GM21526 (cell line): Measurements from ENCODE around the gene TGM1.

Source experiments
- ATAC-seq: cut with Tn5 transposase; IDR thresholded peaks from one replicate; pipeline ENCODE4 v1.9.1; 2021; ENCODE audit warnings: moderate library complexity; ENCODE audit not compliant: unreplicated experiment, low FRiP score

Gene TGM1

GRCh38 chr14:24292118-24292807 lies 29.3 kb upstream of the TGM1 start:
- ATAC-seq: no peak

GRCh38 chr14:24291446-24292117 lies 28.6 kb upstream of the TGM1 start:
- ATAC-seq: no peak

- ATAC-seq: no peak
Measured at GRCh38 chr14:24290746-24291145, 27.8 kb upstream of the TGM1 start.

GRCh38 chr14:24289649-24290280 lies 26.8 kb upstream of the TGM1 start:
- ATAC-seq: no peak

DNA sequence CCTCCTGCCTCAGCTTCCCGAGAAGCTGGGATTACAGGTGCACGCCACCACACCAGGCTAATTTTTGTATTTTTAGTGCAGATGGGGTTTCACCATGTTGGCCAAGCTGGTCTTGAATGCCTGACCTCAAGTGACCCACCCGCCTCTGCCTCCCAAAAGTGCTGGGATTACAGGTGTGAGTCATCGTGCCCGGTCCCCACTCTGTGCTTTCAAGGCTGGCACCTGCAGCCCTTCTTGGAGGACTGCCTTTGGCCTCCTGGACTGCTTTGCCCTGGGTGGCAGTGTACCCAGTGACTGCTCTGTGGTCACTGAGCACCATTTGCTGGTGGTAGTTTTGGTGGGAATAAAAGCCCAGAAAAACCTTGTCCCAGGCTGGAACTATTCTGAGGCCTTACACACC lies 24.0 kb upstream of the TGM1 start:
- ATAC-seq: no peak

DNA sequence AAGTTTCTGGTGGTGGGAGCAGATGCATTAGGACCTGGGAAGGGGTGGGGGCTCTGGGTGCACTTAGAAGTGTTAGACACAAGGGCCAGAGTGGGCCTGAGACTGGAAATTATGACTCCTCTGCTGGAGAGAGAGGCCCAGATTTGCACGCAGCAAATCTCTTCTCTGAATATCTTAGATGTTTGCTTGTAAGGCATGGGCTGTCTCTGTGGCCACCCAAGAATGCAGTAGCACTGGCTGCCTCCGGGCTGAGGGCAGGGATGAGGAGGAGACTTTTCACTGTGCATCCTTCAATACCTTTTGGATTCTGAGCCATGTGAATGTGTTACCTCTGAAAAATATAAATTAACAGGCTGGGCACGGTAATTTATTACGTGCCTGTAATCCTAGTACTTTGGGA lies 22.4 kb upstream of the TGM1 start:
- ATAC-seq: no peak

- no peak for ATAC-seq
Measured at GRCh38 chr14:24284501-24285035, 21.6 kb upstream of the TGM1 start.

DNA sequence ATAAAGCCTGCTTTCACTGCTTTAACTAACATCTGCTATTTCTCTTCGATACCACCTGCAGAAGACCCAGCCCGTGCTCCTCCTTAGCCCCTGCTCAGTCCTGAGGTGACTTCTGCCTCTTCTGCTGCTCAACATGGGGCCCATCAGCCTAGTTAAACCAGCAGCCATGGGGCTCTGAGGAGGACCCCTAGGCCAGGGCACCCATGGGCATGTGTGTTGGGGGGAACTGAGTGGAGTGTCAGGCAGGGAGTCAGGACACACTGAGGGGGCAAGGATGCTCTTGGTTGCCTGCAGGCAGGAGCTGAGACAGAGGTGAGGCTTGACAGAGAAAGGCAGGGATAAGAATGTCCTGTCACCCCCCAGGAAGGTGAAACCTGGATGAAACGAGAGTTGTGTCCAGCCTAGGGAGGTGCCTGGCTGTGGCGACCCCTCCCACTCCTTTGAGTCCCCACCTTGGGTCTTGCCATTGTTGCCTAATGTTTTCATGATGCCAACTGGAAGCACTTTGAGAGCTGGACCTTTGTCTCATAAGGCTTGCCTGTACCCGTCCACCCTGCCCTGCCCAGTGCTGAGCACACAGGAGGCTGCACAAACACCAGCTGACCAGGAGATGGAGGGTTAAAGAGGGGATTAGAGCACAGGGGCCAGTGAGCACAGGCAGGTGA lies 21.0 kb upstream of the TGM1 start:
- ATAC-seq: no peak

- no peak for ATAC-seq
Measured at GRCh38 chr14:24282736-24283135, 19.8 kb upstream of the TGM1 start.

GRCh38 chr14:24281636-24282035 lies 18.7 kb upstream of the TGM1 start:
- ATAC-seq: no peak

DNA sequence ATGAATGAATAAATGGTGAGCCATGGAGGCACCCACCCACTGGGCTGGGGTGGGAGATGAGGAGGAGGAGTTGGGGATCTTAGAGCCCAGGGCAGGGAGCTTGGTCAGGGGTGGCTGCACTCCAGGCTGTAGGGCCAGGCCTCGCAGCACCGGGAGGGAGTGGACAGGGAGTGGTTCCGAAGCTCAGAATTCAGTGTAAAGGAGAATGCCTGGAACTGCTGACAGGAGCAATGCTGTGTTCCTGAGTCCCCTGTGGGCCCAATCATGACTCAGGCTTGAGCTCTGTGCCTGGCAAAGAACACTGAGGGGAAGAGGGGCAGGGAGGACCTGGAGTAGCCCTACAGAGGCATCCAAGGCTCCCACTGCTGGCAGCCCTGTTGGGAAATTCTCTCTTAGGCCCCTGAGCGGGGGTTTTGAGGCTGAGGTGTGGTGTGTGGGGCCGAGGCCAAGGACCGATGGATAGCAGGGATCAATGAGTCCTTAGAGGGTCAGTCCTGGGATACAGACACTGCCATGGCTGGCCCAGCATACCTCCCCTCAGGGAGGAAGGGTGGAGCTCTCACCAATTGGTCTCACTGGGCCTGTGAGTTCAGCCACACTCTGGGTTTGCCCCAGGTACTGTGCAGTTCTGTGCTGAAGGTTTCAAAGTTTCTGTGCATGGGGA lies 18.0 kb upstream of the TGM1 start:
- ATAC-seq: no peak

GRCh38 chr14:24279301-24280186 lies 16.6 kb upstream of the TGM1 start:
- no peak for ATAC-seq

DNA sequence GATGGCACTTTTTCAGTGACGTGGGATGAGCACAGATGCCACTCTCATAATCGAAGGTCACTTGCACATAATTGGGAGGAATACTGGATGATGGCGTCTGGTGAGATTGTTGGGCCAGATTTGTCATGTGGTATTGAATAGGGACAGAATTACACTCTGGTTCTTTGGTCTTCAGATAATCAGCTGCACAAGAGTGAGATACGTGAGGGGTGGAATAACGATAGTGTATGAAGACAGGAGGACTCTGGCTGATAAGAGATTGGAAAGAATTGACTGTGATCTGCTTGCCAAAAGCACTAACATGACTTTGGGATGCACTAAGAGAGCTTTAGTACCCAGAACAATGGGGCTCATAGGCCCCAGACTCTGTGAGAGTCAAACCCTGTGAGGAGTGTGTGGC lies 15.4 kb upstream of the TGM1 start:
- ATAC-seq: no peak

DNA sequence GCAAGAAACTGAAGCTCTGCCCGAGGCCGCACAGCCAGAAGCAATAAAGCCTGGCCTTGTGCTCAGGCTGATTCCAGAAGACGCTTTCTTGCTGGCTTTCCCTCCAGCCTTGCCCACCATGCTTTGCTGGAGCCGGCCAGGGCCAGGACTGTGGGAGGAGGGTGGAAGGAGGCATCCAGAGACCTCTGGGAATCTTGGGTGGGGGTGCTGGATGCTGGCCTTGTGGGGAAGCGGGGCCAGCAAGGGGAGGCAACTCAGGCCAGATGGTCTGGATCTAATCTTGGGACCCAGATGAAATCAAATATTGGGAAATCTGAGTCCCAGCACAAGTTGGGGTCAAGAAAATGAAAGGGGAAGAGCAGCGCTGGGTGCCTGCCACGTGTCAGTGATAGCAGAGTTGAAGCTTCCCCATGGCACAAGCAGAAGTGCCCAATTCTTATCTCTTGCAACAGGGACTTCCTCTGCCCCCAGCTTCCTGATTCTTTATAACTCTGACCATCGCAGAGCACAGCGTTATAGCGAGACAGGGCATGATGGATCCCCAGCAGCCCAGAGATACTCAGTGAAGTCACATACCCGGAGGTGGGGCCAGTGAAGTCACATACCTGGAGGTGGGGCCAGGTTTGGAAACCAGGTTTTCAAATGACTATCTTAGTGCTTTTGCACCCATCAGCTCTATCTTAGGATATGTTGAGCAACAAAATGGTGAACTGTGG lies 14.8 kb upstream of the TGM1 start:
- no peak for ATAC-seq

DNA sequence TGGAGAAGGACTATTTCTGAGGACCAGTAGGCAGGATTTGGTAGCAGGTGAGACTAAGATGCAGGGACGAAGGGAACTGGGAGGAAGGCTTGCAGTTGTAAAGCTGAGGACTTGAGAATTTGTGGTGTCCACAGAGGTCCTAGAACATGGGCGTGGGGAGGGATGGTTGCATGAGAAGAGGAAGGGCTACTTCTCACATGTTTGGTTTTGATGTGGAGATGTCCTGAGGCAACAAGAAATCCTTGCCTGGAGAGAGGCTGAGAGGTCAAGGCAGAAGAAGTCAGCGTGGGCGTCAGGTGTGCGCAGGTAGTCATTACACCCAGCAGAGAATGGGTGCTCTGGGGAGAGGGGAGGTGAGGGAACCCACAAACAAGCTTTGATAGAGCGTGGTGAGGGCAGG lies 14.1 kb upstream of the TGM1 start:
- no peak for ATAC-seq

GRCh38 chr14:24274101-24274543 lies 11.1 kb upstream of the TGM1 start:
- ATAC-seq: peak; percentile 46

DNA sequence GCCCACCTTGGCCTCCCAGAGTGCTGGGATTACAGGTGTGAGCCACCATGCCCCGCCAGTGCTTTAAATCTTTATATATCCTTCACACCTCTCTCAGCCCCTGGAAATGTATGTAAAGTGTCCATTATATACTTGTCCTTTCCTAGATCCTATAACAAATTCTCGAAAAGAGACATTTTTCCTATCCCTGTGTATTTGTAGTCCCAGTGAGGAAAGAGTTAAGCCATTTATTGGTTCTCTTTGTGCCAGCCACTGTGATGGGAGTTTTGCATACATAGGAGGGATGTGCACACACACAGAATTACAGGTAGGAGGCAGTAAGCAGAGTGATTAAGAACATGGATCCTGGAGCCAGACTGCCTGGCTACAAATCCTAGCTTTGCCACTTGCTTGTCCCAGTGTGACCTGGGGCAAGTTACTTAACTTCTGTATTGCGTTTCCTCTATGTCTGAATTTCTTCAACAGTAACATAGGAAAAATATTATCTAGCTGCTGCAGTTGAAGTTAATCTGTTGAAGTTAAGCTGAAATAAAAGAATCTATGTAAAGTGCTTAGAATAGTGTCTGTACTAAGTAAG lies 10.5 kb upstream of the TGM1 start:
- no peak for ATAC-seq

DNA sequence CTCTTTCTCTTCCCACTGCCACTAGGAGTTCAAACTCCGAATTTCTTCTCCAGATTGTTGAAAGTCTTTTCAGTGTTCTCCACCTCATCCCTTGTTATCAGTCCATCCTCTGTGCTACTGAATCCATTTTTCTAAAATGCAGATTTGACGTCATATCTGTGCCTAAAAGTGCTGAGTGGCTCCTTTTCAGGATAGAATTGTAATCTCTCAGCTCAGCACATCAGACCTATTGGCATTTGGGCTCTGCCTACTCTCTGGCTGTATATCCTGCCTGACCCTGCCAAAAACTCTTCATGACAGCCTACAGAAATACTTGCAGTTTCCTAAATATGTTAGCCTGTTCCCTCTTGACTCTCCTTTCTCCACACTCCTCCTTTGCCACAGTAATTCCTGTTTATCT lies 9.5 kb upstream of the TGM1 start:
- ATAC-seq: no peak

GRCh38 chr14:24271834-24272263 lies 8.9 kb upstream of the TGM1 start:
- no peak for ATAC-seq
